B cell (primary cell): ENCODE data around the gene CCDC196. TPM values are rescaled to one million over a fixed set of nuclear protein-coding genes. Genes with fewer than 3 reads are reported as not detected.
"Not testable (repeated sequence)": the region's sequence is repeated elsewhere in the genome, so short reads cannot be mapped to it uniquely, and the experiment has no call there.

Experiments used
- ATAC-seq: fragments of 200-7000 bp; cut with Tn5 transposase; one replicate; pipeline ENCODE4 v1.10.0; 2021; ENCODE audit warnings: low read depth, mild to moderate bottlenecking, moderate number of reproducible peaks, moderate library complexity
- CTCF ChIA-PET: fragments of 350-600 bp; sonication (Branson Sonifier 250); formaldehyde crosslinking; loops from one replicate; lab custom pipeline; 2021; ENCODE audit warnings: antibody characterized with exemption, inconsistent platforms; lab: Charles Lee
- POLR2A ChIA-PET: fragments of 350-600 bp; sonication (Branson Sonifier 250); formaldehyde crosslinking; loops from one replicate; lab custom pipeline; 2021; ENCODE audit warnings: antibody characterized with exemption; lab: Charles Lee
- DNase-seq: peaks from one replicate; pipeline ENCODE4 v3.0.0; 2013
- H2AFZ ChIP-seq: 2 replicates; pipeline ENCODE4 v1.6.1; 2012; ENCODE audit warnings: mild to moderate bottlenecking, low read depth, low read length; ENCODE audit not compliant: insufficient read depth, poor library complexity, severe bottlenecking
- H3K27ac ChIP-seq, 2 donors: 1 replicate in 1 of 2; 2 replicates in 1 of 2; pipeline ENCODE4 v1.5.1; 2012 to 2013; ENCODE audit warnings: low read length in 2 of 2, mild to moderate bottlenecking in 2 of 2, moderate library complexity in 1 of 2
- H3K27me3 ChIP-seq, 4 experiments: fragments of 200-600 bp in 1 of 4; sonication (generic) in 1 of 4; replicated peaks in 1 of 4; 1 replicate in 2 of 4; 2 replicates in 2 of 4; pipeline versions ENCODE4 v1.6.1 to v1.7.0; 2013 to 2016; ENCODE audit warnings: low read length in 3 of 4, mild to moderate bottlenecking in 2 of 4, mixed read lengths in 1 of 4, moderate library complexity in 1 of 4; ENCODE audit not compliant: insufficient read depth in 4 of 4, control insufficient read depth in 3 of 4; ENCODE audit errors: control extremely low read depth in 1 of 4
- H3K36me3 ChIP-seq, 2 experiments: replicated peaks in 1 of 2; 1 replicate in 1 of 2; 2 replicates in 1 of 2; pipeline versions ENCODE4 v1.6.1 to v1.7.1; 2013; ENCODE audit warnings: low read length in 1 of 2; ENCODE audit not compliant: insufficient read depth in 2 of 2, control insufficient read depth in 1 of 2; ENCODE audit errors: control extremely low read depth in 1 of 2, extremely low read depth in 1 of 2
- H3K4me1 ChIP-seq, 2 donors: fragments of 200-600 bp in 1 of 2; sonication (generic) in 1 of 2; 1 replicate in 1 of 2; 2 replicates in 1 of 2; pipeline versions ENCODE4 v1.5.1 to v1.6.1; 2013 to 2017; ENCODE audit warnings: low read length in 2 of 2; ENCODE audit not compliant: control insufficient read depth in 2 of 2, insufficient read depth in 2 of 2
- H3K4me2 ChIP-seq: replicated peaks from 2 replicates; pipeline ENCODE3; 2012; ENCODE audit warnings: mild to moderate bottlenecking, low read depth, low read length; ENCODE audit not compliant: poor library complexity, severe bottlenecking
- H3K4me3 ChIP-seq, 5 experiments: fragments of 200-600 bp in 1 of 5; sonication (generic) in 1 of 5; 1 replicate in 3 of 5; 2 replicates in 2 of 5; pipeline versions ENCODE4 v1.5.1 to v1.7.0; 2011 to 2016; ENCODE audit warnings: low read length in 4 of 5, mild to moderate bottlenecking in 4 of 5, low read depth in 2 of 5, control low read depth in 1 of 5, moderate library complexity in 1 of 5; ENCODE audit not compliant: insufficient read depth in 1 of 5; ENCODE audit errors: control extremely low read depth in 1 of 5, extremely low read depth in 1 of 5
- H3K79me2 ChIP-seq: fragments of 200-600 bp; sonication (generic); one replicate; pipeline ENCODE4 v1.6.0; 2016; ENCODE audit warnings: low read length; ENCODE audit not compliant: control insufficient read depth, insufficient read depth
- H3K9ac ChIP-seq: fragments of 200-600 bp; sonication (generic); 2 replicates; pipeline ENCODE4 v1.6.1; 2017; ENCODE audit warnings: mild to moderate bottlenecking, low read length, moderate library complexity
- H3K9me3 ChIP-seq, 3 donors: one replicate each; pipeline versions ENCODE4 v1.6.1 to v1.7.1; 2013; ENCODE audit warnings: low read length in 2 of 3; ENCODE audit not compliant: control insufficient read depth in 2 of 3, insufficient read depth in 1 of 3; ENCODE audit errors: control extremely low read depth in 1 of 3
- H4K20me1 ChIP-seq: 2 replicates; pipeline ENCODE4 v1.6.0; 2012; ENCODE audit warnings: mild to moderate bottlenecking, low read length; ENCODE audit not compliant: insufficient read depth, control insufficient read depth, poor library complexity, severe bottlenecking
- H3K27ac Mint-ChIP-seq: one replicate; pipeline ENCODE4 v1.8.0; 2021; ENCODE audit warnings: mixed read lengths
- H3K27me3 Mint-ChIP-seq: one replicate; pipeline ENCODE4 v1.8.0; 2021; ENCODE audit warnings: mixed read lengths
- H3K4me1 Mint-ChIP-seq: one replicate; pipeline ENCODE4 v1.8.0; 2021; ENCODE audit warnings: mixed read lengths
- H3K4me3 Mint-ChIP-seq: one replicate; pipeline ENCODE4 v1.8.0; 2021; ENCODE audit warnings: mixed read lengths
- H3K9me3 Mint-ChIP-seq: one replicate; pipeline ENCODE4 v1.8.0; 2022; ENCODE audit warnings: mixed read lengths; ENCODE audit not compliant: insufficient read depth
- CTCF ChIP-seq: fragments of 200-600 bp; IDR thresholded peaks from one replicate; pipeline ENCODE4 v1.8.0; 2022; ENCODE audit warnings: antibody characterized with exemption, mild to moderate bottlenecking
- EZH2 ChIP-seq: IDR thresholded peaks from 2 replicates; pipeline ENCODE4 v1.6.1; 2012; ENCODE audit warnings: borderline replicate concordance, low read depth, mild to moderate bottlenecking, moderate library complexity, low read length; ENCODE audit not compliant: insufficient read depth, poor library complexity, severe bottlenecking
- WGBS: methylation state at CpG from one replicate; pipeline ENCODE4 v1.1.5; 2013; ENCODE audit warnings: missing lambda C conversion rate; ENCODE audit not compliant: insufficient coverage; 5-methylcytosine and 5-hydroxymethylcytosine counted together
- intact Hi-C: fragments of 100-400 bp; cut with micrococcal nuclease; formaldehyde crosslinking; loops from one replicate; pipeline ENCODE4 v1.10.0; 2022
- polyA plus RNA-seq: library from polyadenylated mRNA; depleted of rRNA; stranded (reverse); fragments of >200 nt; gene quantifications from 2 replicates; pipeline ENCODE4 v1.2.3, GENCODE V29; 2012
- total RNA-seq, 2 donors: library from RNA; stranded (reverse); fragments of 120-200 nt in 1 of 2; gene quantifications; 1 replicate in 1 of 2; 2 replicates in 1 of 2; pipeline versions ENCODE4 v1.2.3 to v1.2.4, GENCODE V29; 2013 to 2022

Gene CCDC196
- total and polyA plus RNA-seq, 2 donors (not counting 1 experiment from before 2014, with no cell fraction given): not detected

GRCh38 chr14:66498311-66498710 is 12.1 kb downstream of the CCDC196 start:
- Histone ChIP-seq H3K9ac (no peak overlapping the region), H3K27me3 (no peaks in the 10 kb centered on the region), H4K20me1 (no peaks in the 10 kb centered on the region), H3K27ac (no peak overlapping the region), H3K9me3 (no peaks in the 10 kb centered on the region), H3K4me1 (peaks cover 3 to 8% of the 10 kb centered on the region in 2 donors), H3K36me3 (no peaks in the 10 kb centered on the region), H2AFZ (no peak overlapping the region), H3K4me3 (no peak overlapping the region), H3K79me2 (no peaks in the 10 kb centered on the region), H3K4me2 (no peak overlapping the region)
- ChIA-PET POLR2A (no interaction called here), CTCF (interaction anchor here (1.7 to 2.1 kb wide), 2 partner anchors 51 to 788 kb away, joined by 6 to 9 read pairs; no protein-coding TSS in a partner anchor)
- WGBS: 50% methylated on average over 1 of the region's 3 CpGs
- TF ChIP-seq CTCF (no peak), EZH2 (no peak)
- Mint-ChIP-seq H3K9me3 (no peaks in the 10 kb centered on the region), H3K4me1 (peaks cover 6% of the 10 kb centered on the region), H3K27ac (no peak overlapping the region), H3K27me3 (no peaks in the 10 kb centered on the region), H3K4me3 (no peak overlapping the region)
- intact Hi-C loops: loop anchor here (5.0 to 10.0 kb wide), 2 partner anchors 124 to 246 kb away; no protein-coding TSS in a partner anchor
- DNase-seq (no peak), ATAC-seq (no peak)

- no peaks in the 10 kb centered on the region for H3K79me2 ChIP-seq
- H3K4me1 Mint-ChIP-seq: peaks cover 6% of the 10 kb centered on the region
- no peak for ATAC-seq
- no peaks in the 10 kb centered on the region for H3K36me3 ChIP-seq
- H4K20me1 ChIP-seq: no peaks in the 10 kb centered on the region
- H3K27me3 Mint-ChIP-seq: no peaks in the 10 kb centered on the region
- no peak overlapping the region for H2AFZ ChIP-seq
- intact Hi-C loops: no loop called here
- no peak overlapping the region for H3K4me2 ChIP-seq
- no peak overlapping the region for H3K27ac Mint-ChIP-seq
- H3K27ac ChIP-seq: no peak overlapping the region
- H3K4me3 ChIP-seq: no peak overlapping the region
- H3K9me3 Mint-ChIP-seq: no peaks in the 10 kb centered on the region
- POLR2A ChIA-PET: no interaction called here
- peaks cover 3 to 8% of the 10 kb centered on the region in 2 donors for H3K4me1 ChIP-seq
- no CpG with 5 or more reads among the region's 4 CpGs for WGBS
- H3K9ac ChIP-seq: no peak overlapping the region
- H3K4me3 Mint-ChIP-seq: no peak overlapping the region
- H3K27me3 ChIP-seq: no peaks in the 10 kb centered on the region
- TF ChIP-seq EZH2 (no peak), CTCF (no peak)
- H3K9me3 ChIP-seq: no peaks in the 10 kb centered on the region
- CTCF ChIA-PET: no interaction called here
- no peak for DNase-seq
Measured at GRCh38 chr14:66501592-66501991, 15.4 kb downstream of the CCDC196 start.

- POLR2A ChIA-PET, DNase-seq, H3K9me3 ChIP-seq, H3K9ac ChIP-seq, intact Hi-C loops, ATAC-seq, H3K36me3 ChIP-seq, H3K4me2 ChIP-seq, H3K4me3 Mint-ChIP-seq, H2AFZ ChIP-seq, H3K4me3 ChIP-seq, H3K79me2 ChIP-seq, H3K9me3 Mint-ChIP-seq, H3K27ac ChIP-seq, H3K27me3 ChIP-seq, H3K4me1 Mint-ChIP-seq, H3K27ac Mint-ChIP-seq, H3K4me1 ChIP-seq, H4K20me1 ChIP-seq, H3K27me3 Mint-ChIP-seq: not testable (repeated sequence)
- CTCF ChIA-PET: interaction anchor here (1.1 to 1.2 kb wide), 2 partner anchors 11 to 611 kb away, joined by 3 read pairs; no protein-coding TSS in a partner anchor
- WGBS: 81% methylated on average over 3 of the region's 5 CpGs
Measured at GRCh38 chr14:66502836-66503235, 16.7 kb downstream of the CCDC196 start.
